Panc1 (cell line): ENCODE measurements around the gene ZBTB6.

Experiments used
- CTCF ChIP-seq: fragments of 450-650 bp; IDR thresholded peaks from 2 replicates; pipeline ENCODE4 v1.5.1; 2017; ENCODE audit warnings: mild to moderate bottlenecking
- POLR2AphosphoS5 ChIP-seq: IDR thresholded peaks from 2 replicates; pipeline ENCODE4 v1.6.1; 2012; ENCODE audit warnings: mild to moderate bottlenecking, low read depth, low read length, moderate library complexity

GRCh38 chr9:122923947-122924346 is 10.8 kb upstream of the ZBTB6 start:
- no peak for TF ChIP-seq POLR2AphosphoS5
- TF ChIP-seq CTCF, result no peak
